HFFc6 (cell line): Measurements from ENCODE around the gene IRGM. TPM values are rescaled to one million over a fixed set of nuclear protein-coding genes. Genes with fewer than 3 reads are reported as not detected.

Experiments used
- DNase-seq: peaks from one replicate; pipeline ENCODE4 v3.0.0-alpha.2; 2018
- H3K27ac Mint-ChIP-seq: 2 replicates; pipeline ENCODE4 v1.8.0; 2020; ENCODE audit warnings: mild to moderate bottlenecking, mixed read lengths
- H3K27me3 Mint-ChIP-seq: 2 replicates; pipeline ENCODE4 v1.8.0; 2021; ENCODE audit warnings: mild to moderate bottlenecking, moderate library complexity, mixed read lengths; ENCODE audit not compliant: insufficient read depth
- H3K36me3 Mint-ChIP-seq: 2 replicates; pipeline ENCODE4 v1.8.0; 2021; ENCODE audit warnings: low read depth, mixed read lengths
- H3K4me1 Mint-ChIP-seq: 2 replicates; pipeline ENCODE4 v1.8.0; 2020; ENCODE audit warnings: low read depth, mixed read lengths
- H3K4me3 Mint-ChIP-seq: 2 replicates; pipeline ENCODE4 v1.8.0; 2020; ENCODE audit warnings: mild to moderate bottlenecking, moderate library complexity, mixed read lengths
- H3K9me3 Mint-ChIP-seq: 2 replicates; pipeline ENCODE4 v1.8.0; 2020; ENCODE audit warnings: mild to moderate bottlenecking, mixed read lengths
- CTCF ChIP-seq: fragments of 200-600 bp; sonication (generic); IDR thresholded peaks from 2 replicates; pipeline ENCODE4 v1.5.0; 2021; ENCODE audit warnings: antibody characterized with exemption, mild to moderate bottlenecking
- total RNA-seq, 6 experiments: library from RNA; stranded (reverse); fragmentation: NEBNext Ultra II Directional; extraction: Animal tissue kit (Norgen Biotek cat#: 25700); gene quantifications; 2 replicates in 1 of 6; 3 replicates in 5 of 6; pipeline ENCODE4 v1.2.3, GENCODE V29; 2021

IRGM gene
- total RNA-seq, 6 experiments from 2014 or later, result not detected

GRCh38 chr5:150860246-150860821, 14.0 kb downstream of the IRGM start:
- no peaks in the 10 kb centered on the region for H3K4me1 Mint-ChIP-seq
- H3K27ac Mint-ChIP-seq, result no peak overlapping the region
- no peak overlapping the region for H3K4me3 Mint-ChIP-seq
- no peaks in the 10 kb centered on the region for H3K36me3 Mint-ChIP-seq
- H3K27me3 Mint-ChIP-seq, result peaks cover 2% of the 10 kb centered on the region
- DNase-seq, result no peak
- TF ChIP-seq CTCF, result no peak
- H3K9me3 Mint-ChIP-seq, result peaks cover 14% of the 10 kb centered on the region

GRCh38 chr5:150862070-150862469, 15.7 kb downstream of the IRGM start:
- Mint-ChIP-seq H3K9me3 (peaks cover 21% of the 10 kb centered on the region), H3K27me3 (peaks cover 2% of the 10 kb centered on the region), H3K36me3 (no peaks in the 10 kb centered on the region), H3K27ac (no peak overlapping the region), H3K4me1 (no peaks in the 10 kb centered on the region), H3K4me3 (no peak overlapping the region)
- TF ChIP-seq CTCF, result no peak
- no peak for DNase-seq

GRCh38 chr5:150879358-150879757, 33.0 kb downstream of the IRGM start:
- Mint-ChIP-seq H3K4me3 (no peak overlapping the region), H3K27me3 (no peaks in the 10 kb centered on the region; the same call in 1 of the 2 replicates), H3K4me1 (no peaks in the 10 kb centered on the region), H3K27ac (no peak overlapping the region), H3K36me3 (peaks cover 12% of the 10 kb centered on the region; the same call in 1 of the 2 replicates), H3K9me3 (peaks cover 61% of the 10 kb centered on the region)
- TF ChIP-seq CTCF, result no peak
- no peak for DNase-seq

- Mint-ChIP-seq H3K27ac (no peak overlapping the region), H3K27me3 (no peaks in the 10 kb centered on the region; the same call in 1 of the 2 replicates), H3K4me1 (no peaks in the 10 kb centered on the region), H3K36me3 (peaks cover 98% of the 10 kb centered on the region), H3K4me3 (no peak overlapping the region), H3K9me3 (peaks cover 100% of the 10 kb centered on the region)
- no peak for DNase-seq
- no peak for TF ChIP-seq CTCF
These were observed 49.4 kb downstream of the IRGM start for GRCh38 chr5:150895431-150896428.

Other genes starting within 250 kb of the IRGM start
- gene SYNPO, start 205.9 kb upstream of the IRGM start, total RNA-seq, result 10 to 100 TPM; 35.6 to 50.7 (median 47.8) TPM
- under 1 TPM in 2 of 6 experiments, not detected in 4; 0.05 to 0.14 TPM for gene MYOZ3, start 185.3 kb upstream of the IRGM start, total RNA-seq
- 10 to 100 TPM; 32.6 to 40.2 (median 35.4) TPM for gene RBM22, start 145.5 kb upstream of the IRGM start, total RNA-seq
- 10 to 100 TPM; 60.1 to 76.9 (median 68.7) TPM for gene DCTN4, start 87.5 kb upstream of the IRGM start, total RNA-seq
- gene SMIM3, start 67.8 kb upstream of the IRGM start, total RNA-seq, result 10 to 100 TPM; 32.5 to 51.1 (median 37.9) TPM
- 1 to 10 TPM; 2.6 to 5.6 (median 4.6) TPM for gene ZNF300, start 58.5 kb downstream of the IRGM start, total RNA-seq
- 1 to 10 TPM in 1 of 6 experiments, under 1 TPM in 5; 0.66 to 1.2 (median 0.77) TPM for gene GPX3, start 174.1 kb downstream of the IRGM start, total RNA-seq
- gene TNIP1, start 234.5 kb downstream of the IRGM start, total RNA-seq, result 100 to 1,000 TPM in 1 of 6 experiments, 10 to 100 TPM in 5; 81.5 to 105 (median 89.5) TPM